ENCODE data around the gene ADORA1.

The ADORA1 gene

GRCh38 chr1:203121186-203122015 lies 6.1 kb upstream of the ADORA1 start (continued):
- TF ChIP-seq, protein P1, sequence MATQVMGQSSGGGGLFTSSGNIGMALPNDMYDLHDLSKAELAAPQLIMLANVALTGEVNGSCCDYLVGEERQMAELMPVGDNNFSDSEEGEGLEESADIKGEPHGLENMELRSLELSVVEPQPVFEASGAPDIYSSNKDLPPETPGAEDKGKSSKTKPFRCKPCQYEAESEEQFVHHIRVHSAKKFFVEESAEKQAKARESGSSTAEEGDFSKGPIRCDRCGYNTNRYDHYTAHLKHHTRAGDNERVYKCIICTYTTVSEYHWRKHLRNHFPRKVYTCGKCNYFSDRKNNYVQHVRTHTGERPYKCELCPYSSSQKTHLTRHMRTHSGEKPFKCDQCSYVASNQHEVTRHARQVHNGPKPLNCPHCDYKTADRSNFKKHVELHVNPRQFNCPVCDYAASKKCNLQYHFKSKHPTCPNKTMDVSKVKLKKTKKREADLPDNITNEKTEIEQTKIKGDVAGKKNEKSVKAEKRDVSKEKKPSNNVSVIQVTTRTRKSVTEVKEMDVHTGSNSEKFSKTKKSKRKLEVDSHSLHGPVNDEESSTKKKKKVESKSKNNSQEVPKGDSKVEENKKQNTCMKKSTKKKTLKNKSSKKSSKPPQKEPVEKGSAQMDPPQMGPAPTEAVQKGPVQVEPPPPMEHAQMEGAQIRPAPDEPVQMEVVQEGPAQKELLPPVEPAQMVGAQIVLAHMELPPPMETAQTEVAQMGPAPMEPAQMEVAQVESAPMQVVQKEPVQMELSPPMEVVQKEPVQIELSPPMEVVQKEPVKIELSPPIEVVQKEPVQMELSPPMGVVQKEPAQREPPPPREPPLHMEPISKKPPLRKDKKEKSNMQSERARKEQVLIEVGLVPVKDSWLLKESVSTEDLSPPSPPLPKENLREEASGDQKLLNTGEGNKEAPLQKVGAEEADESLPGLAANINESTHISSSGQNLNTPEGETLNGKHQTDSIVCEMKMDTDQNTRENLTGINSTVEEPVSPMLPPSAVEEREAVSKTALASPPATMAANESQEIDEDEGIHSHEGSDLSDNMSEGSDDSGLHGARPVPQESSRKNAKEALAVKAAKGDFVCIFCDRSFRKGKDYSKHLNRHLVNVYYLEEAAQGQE (tag by site-specific recombination; IDR thresholded peaks at IDR 0.05): no peak
- TF ChIP-seq ZNF670 (tag by site-specific recombination; IDR thresholded peaks at IDR 0.05; ENCODE audit: low read depth) (no peak), ZNF623 (tag by site-specific recombination; IDR thresholded peaks at IDR 0.05) (no peak)

GRCh38 chr1:203122159-203122558 lies 5.4 kb upstream of the ADORA1 start:
- H3K9me3 ChIP-seq (ENCODE audit: control insufficient read depth, insufficient read depth, low read depth, low read length): no peaks in the 10 kb centered on the region
- H3K27ac ChIP-seq (ENCODE audit: extremely low read depth, low read depth, low read length): no peak overlapping the region
- no peaks in the 10 kb centered on the region for H3K4me1 ChIP-seq (ENCODE audit: control insufficient read depth, insufficient read depth, low read length)
- POLR2A ChIA-PET: no interaction called here
- no peak overlapping the region for H3K4me3 ChIP-seq (ENCODE audit: low read depth, low read length)
- TF ChIP-seq ZNF2 (tag by site-specific recombination; IDR thresholded peaks at IDR 0.05) (no peak), EGR2 (tag by site-specific recombination; IDR thresholded peaks at IDR 0.05; ENCODE audit: low read depth) (no peak), ZFP37 (tag by site-specific recombination; IDR thresholded peaks at IDR 0.05) (no peak), ZSCAN23 (tag by site-specific recombination; IDR thresholded peaks at IDR 0.05) (no peak), KLF10 (tag by site-specific recombination; IDR thresholded peaks at IDR 0.05) (no peak), ZBTB7A (tag by site-specific recombination; IDR thresholded peaks at IDR 0.05; ENCODE audit: low read depth) (no peak), ZNF350 (tag by site-specific recombination; IDR thresholded peaks at IDR 0.05) (no peak), ZNF280D (tag by site-specific recombination; IDR thresholded peaks at IDR 0.05) (no peak), CTCF (tag by site-specific recombination; IDR thresholded peaks at IDR 0.05) (no peak), ZNF843 (tag by site-specific recombination; IDR thresholded peaks at IDR 0.05) (no peak), OSR2 (tag by site-specific recombination; IDR thresholded peaks at IDR 0.05) (no peak), ZFHX2 (tag by site-specific recombination; conservative IDR thresholded peaks at IDR 0.05) (no peak), ZNF747 (tag by site-specific recombination; IDR thresholded peaks at IDR 0.05) (no peak), ZBTB20 (tag by site-specific recombination; IDR thresholded peaks at IDR 0.05) (no peak), ZNF558 (tag by site-specific recombination; IDR thresholded peaks at IDR 0.05) (no peak), ZNF266 (tag by site-specific recombination; IDR thresholded peaks at IDR 0.05; ENCODE audit: low read depth) (no peak)
- TF ChIP-seq, protein P2, sequence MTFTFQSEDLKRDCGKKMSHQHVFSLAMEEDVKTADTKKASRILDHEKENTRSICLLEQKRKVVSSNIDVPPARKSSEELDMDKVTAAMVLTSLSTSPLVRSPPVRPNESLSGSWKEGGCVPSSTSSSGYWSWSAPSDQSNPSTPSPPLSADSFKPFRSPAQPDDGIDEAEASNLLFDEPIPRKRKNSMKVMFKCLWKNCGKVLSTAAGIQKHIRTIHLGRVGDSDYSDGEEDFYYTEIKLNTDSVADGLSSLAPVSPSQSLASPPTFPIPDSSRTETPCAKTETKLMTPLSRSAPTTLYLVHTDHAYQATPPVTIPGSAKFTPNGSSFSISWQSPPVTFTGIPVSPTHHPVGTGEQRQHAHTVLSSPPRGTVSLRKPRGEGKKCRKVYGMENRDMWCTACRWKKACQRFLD (tag by site-specific recombination; IDR thresholded peaks at IDR 0.05): no peak
- TF ChIP-seq, protein P3, sequence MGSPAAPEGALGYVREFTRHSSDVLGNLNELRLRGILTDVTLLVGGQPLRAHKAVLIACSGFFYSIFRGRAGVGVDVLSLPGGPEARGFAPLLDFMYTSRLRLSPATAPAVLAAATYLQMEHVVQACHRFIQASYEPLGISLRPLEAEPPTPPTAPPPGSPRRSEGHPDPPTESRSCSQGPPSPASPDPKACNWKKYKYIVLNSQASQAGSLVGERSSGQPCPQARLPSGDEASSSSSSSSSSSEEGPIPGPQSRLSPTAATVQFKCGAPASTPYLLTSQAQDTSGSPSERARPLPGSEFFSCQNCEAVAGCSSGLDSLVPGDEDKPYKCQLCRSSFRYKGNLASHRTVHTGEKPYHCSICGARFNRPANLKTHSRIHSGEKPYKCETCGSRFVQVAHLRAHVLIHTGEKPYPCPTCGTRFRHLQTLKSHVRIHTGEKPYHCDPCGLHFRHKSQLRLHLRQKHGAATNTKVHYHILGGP (tag by site-specific recombination; IDR thresholded peaks at IDR 0.05): no peak
- TF ChIP-seq, protein P4, sequence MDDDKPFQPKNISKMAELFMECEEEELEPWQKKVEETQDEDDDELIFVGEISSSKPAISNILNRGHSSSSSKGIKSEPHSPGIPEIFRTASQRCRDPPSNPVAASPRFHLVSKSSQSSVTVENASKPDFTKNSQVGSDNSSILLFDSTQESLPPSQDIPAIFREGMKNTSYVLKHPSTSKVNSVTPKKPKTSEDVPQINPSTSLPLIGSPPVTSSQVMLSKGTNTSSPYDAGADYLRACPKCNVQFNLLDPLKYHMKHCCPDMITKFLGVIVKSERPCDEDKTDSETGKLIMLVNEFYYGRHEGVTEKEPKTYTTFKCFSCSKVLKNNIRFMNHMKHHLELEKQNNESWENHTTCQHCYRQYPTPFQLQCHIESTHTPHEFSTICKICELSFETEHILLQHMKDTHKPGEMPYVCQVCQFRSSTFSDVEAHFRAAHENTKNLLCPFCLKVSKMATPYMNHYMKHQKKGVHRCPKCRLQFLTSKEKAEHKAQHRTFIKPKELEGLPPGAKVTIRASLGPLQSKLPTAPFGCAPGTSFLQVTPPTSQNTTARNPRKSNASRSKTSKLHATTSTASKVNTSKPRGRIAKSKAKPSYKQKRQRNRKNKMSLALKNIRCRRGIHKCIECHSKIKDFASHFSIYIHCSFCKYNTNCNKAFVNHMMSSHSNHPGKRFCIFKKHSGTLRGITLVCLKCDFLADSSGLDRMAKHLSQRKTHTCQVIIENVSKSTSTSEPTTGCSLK (tag by site-specific recombination; IDR thresholded peaks at IDR 0.05): no peak
- CTCF ChIA-PET: interaction anchor here (2.2 to 13.6 kb wide), 4 partner anchors 50 to 145 kb away, joined by 5 to 226 read pairs (median 40); no protein-coding TSS in a partner anchor
- H3K36me3 ChIP-seq (ENCODE audit: control insufficient read depth in 2 of 2, insufficient read depth in 1 of 2, low read length in 2 of 2): no peaks in the 10 kb centered on the region

Measured in HEK293 (cell line).